Choroid plexus epithelial cell (primary cell): Measurements from ENCODE around the gene MKLN1.

Experiments
- DNase-seq: peaks from one replicate; pipeline ENCODE4 v3.0.0-alpha.2; 2010; ENCODE audit warnings: low read depth
- H3K4me3 ChIP-seq: 2 replicates; pipeline ENCODE4 v1.5.1; 2011; ENCODE audit warnings: low read depth, mild to moderate bottlenecking, control low read depth, low read length, moderate library complexity
- CTCF ChIP-seq: conservative IDR thresholded peaks from 2 replicates; pipeline ENCODE4 v1.5.1; 2011; ENCODE audit warnings: low read depth, mild to moderate bottlenecking, control low read depth, inconsistent platforms, low read length, moderate library complexity

Gene MKLN1

GRCh38 chr7:131336956-131337355 is 9.3 kb downstream of the MKLN1 start:
- H3K4me3 ChIP-seq: no peak overlapping the region
- TF ChIP-seq CTCF: no peak
- peak; percentile 38 for DNase-seq

- no peak overlapping the region for H3K4me3 ChIP-seq
- DNase-seq: no peak
- TF ChIP-seq CTCF: no peak
These were observed 10.5 kb downstream of the MKLN1 start for GRCh38 chr7:131338173-131338572.

- no peak for TF ChIP-seq CTCF
- DNase-seq: no peak
- H3K4me3 ChIP-seq: no peak overlapping the region
These were observed 11.2 kb downstream of the MKLN1 start for GRCh38 chr7:131338691-131339390.

GRCh38 chr7:131341690-131342089 is 14.0 kb downstream of the MKLN1 start:
- H3K4me3 ChIP-seq: no peak overlapping the region
- TF ChIP-seq CTCF: no peak
- DNase-seq: no peak

GRCh38 chr7:131342864-131343442 is 15.3 kb downstream of the MKLN1 start:
- H3K4me3 ChIP-seq: no peak overlapping the region
- no peak for TF ChIP-seq CTCF
- DNase-seq: no peak

- DNase-seq: no peak
These were observed 19.4 kb downstream of the MKLN1 start for GRCh38 chr7:131346885-131347592.

More at GRCh38 chr7:131346885-131347592, 19.4 kb downstream of the MKLN1 start:
- no peak for TF ChIP-seq CTCF
- no peak overlapping the region for H3K4me3 ChIP-seq
